ENCODE measurements around the gene B3GNT9. TPM values are rescaled to one million over a fixed set of nuclear protein-coding genes. Genes with fewer than 3 reads are reported as not detected.

The B3GNT9 gene
- total and polyA plus RNA-seq, 12 donors: 2.9 to 52.1 (median 19.6) TPM

DNA sequence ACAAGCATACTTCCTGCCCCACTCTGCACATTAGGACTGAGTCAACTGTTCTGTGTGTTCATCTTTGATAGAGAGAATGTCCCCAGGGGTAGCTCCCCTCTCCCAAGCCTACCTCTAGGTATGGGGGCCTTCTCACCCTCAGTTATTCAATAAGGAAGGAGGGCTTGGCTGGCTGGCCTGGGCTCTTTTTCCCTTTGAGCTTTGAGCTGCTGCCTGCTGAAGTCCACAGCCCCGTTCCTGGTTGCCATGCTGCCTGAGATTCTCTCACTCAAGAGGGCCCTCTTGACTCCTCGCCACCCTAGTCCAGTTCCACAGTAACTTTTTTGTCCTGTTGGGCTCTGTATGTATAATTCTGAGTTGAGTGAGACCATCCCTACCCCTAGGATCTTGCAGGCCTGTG lies 5.1 kb downstream of the B3GNT9 start:
- intact Hi-C loops (cut with DNase I): loop anchor here in 1 of 2 donors (2.0 kb wide), 1 partner anchor 167 kb away; no protein-coding TSS in a partner anchor
- no peaks in the 10 kb centered on the region for H3K9me3 ChIP-seq (replicated peaks in 1 of 3)
- WGBS, 4 donors: 92 to 94% (median 93%) methylated on average over 2 of the region's 2 CpGs
- H3K36me3 ChIP-seq (replicated peaks in 1 of 2): peaks cover 0 to 77% of the 10 kb centered on the region in 2 donors
- TF ChIP-seq, protein P1, sequence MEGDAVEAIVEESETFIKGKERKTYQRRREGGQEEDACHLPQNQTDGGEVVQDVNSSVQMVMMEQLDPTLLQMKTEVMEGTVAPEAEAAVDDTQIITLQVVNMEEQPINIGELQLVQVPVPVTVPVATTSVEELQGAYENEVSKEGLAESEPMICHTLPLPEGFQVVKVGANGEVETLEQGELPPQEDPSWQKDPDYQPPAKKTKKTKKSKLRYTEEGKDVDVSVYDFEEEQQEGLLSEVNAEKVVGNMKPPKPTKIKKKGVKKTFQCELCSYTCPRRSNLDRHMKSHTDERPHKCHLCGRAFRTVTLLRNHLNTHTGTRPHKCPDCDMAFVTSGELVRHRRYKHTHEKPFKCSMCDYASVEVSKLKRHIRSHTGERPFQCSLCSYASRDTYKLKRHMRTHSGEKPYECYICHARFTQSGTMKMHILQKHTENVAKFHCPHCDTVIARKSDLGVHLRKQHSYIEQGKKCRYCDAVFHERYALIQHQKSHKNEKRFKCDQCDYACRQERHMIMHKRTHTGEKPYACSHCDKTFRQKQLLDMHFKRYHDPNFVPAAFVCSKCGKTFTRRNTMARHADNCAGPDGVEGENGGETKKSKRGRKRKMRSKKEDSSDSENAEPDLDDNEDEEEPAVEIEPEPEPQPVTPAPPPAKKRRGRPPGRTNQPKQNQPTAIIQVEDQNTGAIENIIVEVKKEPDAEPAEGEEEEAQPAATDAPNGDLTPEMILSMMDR (IDR thresholded peaks at IDR 0.05): no peak
- TF ChIP-seq POLR2A (IDR thresholded peaks at IDR 0.05): no peak
- no peaks in the 10 kb centered on the region for H3K4me1 ChIP-seq (replicated peaks in 1 of 2)
- DNase-seq: no peak
- H3K27ac ChIP-seq: no peak overlapping the region
- H3K27me3 ChIP-seq: no peaks in the 10 kb centered on the region
- no peak overlapping the region for H3K4me3 ChIP-seq

GRCh38 chr16:67144943-67145342 lies 5.9 kb downstream of the B3GNT9 start:
- peaks cover 0 to 85% of the 10 kb centered on the region in 2 donors for H3K36me3 ChIP-seq (replicated peaks in 1 of 2)
- no peak for TF ChIP-seq POLR2A (IDR thresholded peaks at IDR 0.05)
- TF ChIP-seq, protein P1 (IDR thresholded peaks at IDR 0.05): no peak
- H3K4me3 ChIP-seq: no peak overlapping the region
- no peak for DNase-seq
- intact Hi-C loops (cut with DNase I): no loop called here
- H3K27ac ChIP-seq: no peak overlapping the region
- no peaks in the 10 kb centered on the region for H3K4me1 ChIP-seq (replicated peaks in 1 of 2)
- H3K9me3 ChIP-seq (replicated peaks in 1 of 3): no peaks in the 10 kb centered on the region
- no peaks in the 10 kb centered on the region for H3K27me3 ChIP-seq
- WGBS, 4 donors: 86 to 95% (median 88%) methylated on average over 2 of the region's 2 CpGs

GRCh38 chr16:67142342-67142741 lies 8.5 kb downstream of the B3GNT9 start:
- DNase-seq: no peak
- 60 to 97% (median 94%) methylated on average over 1 to 9 of the region's 9 CpGs; no CpG with 5 or more reads in 1 of the 4 donors for WGBS, 4 donors
- H3K9me3 ChIP-seq (replicated peaks in 1 of 3): no peaks in the 10 kb centered on the region
- TF ChIP-seq POLR2A (IDR thresholded peaks at IDR 0.05): no peak
- TF ChIP-seq, protein P1 (IDR thresholded peaks at IDR 0.05): no peak
- no peak overlapping the region for H3K4me3 ChIP-seq
- H3K4me1 ChIP-seq (replicated peaks in 1 of 2): no peaks in the 10 kb centered on the region
- H3K36me3 ChIP-seq (replicated peaks in 1 of 2): peaks cover 0 to 90% of the 10 kb centered on the region in 2 donors
- intact Hi-C loops (cut with DNase I): no loop called here
- H3K27ac ChIP-seq: no peak overlapping the region
- no peaks in the 10 kb centered on the region for H3K27me3 ChIP-seq

GRCh38 chr16:67141391-67141790 lies 9.4 kb downstream of the B3GNT9 start:
- H3K9me3 ChIP-seq (replicated peaks in 1 of 3): no peaks in the 10 kb centered on the region
- WGBS, 4 donors: 96 to 98% (median 97%) methylated on average over 5 to 13 of the region's 13 CpGs
- no peaks in the 10 kb centered on the region for H3K27me3 ChIP-seq
- intact Hi-C loops (cut with DNase I): no loop called here
- no peak overlapping the region for H3K4me3 ChIP-seq
- H3K27ac ChIP-seq: no peak overlapping the region
- H3K4me1 ChIP-seq (replicated peaks in 1 of 2): no peaks in the 10 kb centered on the region
- no peak for DNase-seq
- no peak for TF ChIP-seq POLR2A (IDR thresholded peaks at IDR 0.05)
- TF ChIP-seq, protein P1 (IDR thresholded peaks at IDR 0.05): no peak
- peaks cover 0 to 90% of the 10 kb centered on the region in 2 donors for H3K36me3 ChIP-seq (replicated peaks in 1 of 2)
